NT2/D1 (cell line): ENCODE data around the gene PPFIA1.

ENCODE experiments used
- SUZ12 ChIP-seq: IDR thresholded peaks from 2 replicates; pipeline ENCODE4 v1.6.1; 2011; ENCODE audit not compliant: insufficient read length, insufficient read depth; ENCODE audit errors: extremely low read depth
- YY1 ChIP-seq: IDR thresholded peaks from 2 replicates; pipeline ENCODE4 v1.6.1; 2011; ENCODE audit not compliant: insufficient read length, insufficient read depth
- ZNF274 ChIP-seq: IDR thresholded peaks from 2 replicates; pipeline ENCODE4 v1.6.1; 2011; ENCODE audit warnings: mild to moderate bottlenecking, low read depth, low read length

DNA sequence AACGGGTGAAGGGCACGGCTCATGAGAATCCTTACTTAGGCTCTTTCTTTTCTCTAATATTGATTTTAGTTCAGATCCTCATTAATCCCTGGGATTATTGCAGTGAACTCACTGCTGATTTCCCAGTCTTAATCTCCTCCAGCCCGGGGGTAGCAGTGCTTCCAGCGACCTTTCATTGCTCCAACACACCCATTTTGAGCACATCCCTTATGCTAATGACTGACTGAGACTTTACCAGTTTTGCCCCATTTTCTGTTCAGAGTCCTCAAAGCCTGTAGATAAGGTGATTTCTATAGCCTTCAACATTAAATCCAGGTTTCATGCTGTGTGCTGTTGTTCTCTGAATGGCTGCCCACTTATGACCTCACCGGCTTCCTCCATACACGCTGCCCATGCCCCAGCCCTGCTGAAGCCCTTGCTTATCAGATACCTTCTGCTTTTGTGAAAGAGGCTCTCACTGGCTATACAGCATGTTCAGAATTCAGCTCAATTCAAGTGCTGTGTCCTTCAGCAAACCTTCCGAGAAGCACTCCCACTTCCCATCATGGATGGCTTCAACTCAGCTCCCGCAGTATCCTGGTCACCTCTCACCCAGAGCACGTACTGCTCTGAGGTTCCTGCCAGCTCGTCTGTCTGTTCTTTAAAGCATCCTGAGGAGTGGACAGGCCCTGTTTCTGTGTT is 49.0 kb downstream of the PPFIA1 start:
- TF ChIP-seq ZNF274 (no peak), YY1 (no peak), SUZ12 (no peak)
